Measurements from ENCODE around the gene CD93.

Gene CD93

DNA sequence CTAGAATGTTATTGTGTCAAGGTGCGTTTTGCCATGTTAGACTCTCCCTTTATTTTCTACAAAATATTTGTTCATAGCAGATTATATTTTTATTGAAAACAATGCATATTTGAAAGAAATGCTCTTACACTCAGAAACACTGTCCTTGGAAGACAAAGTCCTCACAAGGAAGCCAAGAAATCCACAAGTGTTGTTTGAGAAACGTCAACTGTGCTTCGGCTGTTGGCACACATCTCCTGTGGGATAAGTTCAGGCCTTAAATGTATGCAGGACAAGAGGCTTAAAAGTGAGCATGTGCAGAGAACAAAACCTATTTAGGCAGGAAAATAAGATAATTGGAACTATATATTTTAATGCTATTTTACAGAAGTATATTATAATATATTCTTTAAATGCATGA lies 27.1 kb downstream of the CD93 start:
- H3K9ac ChIP-seq (ENCODE audit: low read length in 2 of 2) = no peak overlapping the region
- H3K27ac ChIP-seq (ENCODE audit: low read length) = no peak overlapping the region
- H3K4me3 ChIP-seq (ENCODE audit: low read length in 2 of 2) = no peak overlapping the region
- H3K36me3 ChIP-seq (ENCODE audit: control insufficient read depth in 2 of 2, insufficient read depth in 2 of 2, low read length in 2 of 2) = no peaks in the 10 kb centered on the region
- H3K4me1 ChIP-seq (ENCODE audit: control insufficient read depth, insufficient read depth, low read length) = peaks cover 20% of the 10 kb centered on the region
- H3K27me3 ChIP-seq (ENCODE audit: control insufficient read depth in 1 of 2, insufficient read depth in 2 of 2, low read length in 2 of 2) = no peaks in the 10 kb centered on the region
- no peaks in the 10 kb centered on the region for H3K9me3 ChIP-seq (ENCODE audit: control insufficient read depth in 2 of 2, low read length in 2 of 2)

DNA sequence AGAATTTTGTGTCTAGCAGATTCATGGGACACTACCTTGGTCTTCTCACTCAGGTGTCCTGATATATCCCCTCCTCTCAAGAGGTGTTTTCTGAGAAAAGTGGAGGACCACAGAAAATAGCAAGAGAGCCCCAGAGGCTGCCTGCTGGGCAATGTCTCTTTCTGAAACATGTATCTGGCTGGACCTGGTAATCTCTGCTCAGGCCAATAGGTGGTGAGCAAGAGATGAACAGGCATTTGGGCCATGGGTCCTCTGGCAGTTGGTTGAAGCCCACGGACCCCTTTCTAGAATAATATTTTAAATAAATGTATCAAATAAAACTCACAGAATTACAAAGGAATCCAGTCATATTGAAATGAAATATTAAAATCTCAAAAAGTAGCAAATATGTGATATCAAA lies 27.9 kb downstream of the CD93 start:
- no peaks in the 10 kb centered on the region for H3K9me3 ChIP-seq (ENCODE audit: control insufficient read depth in 2 of 2, low read length in 2 of 2)
- peaks cover 20% of the 10 kb centered on the region for H3K4me1 ChIP-seq (ENCODE audit: control insufficient read depth, insufficient read depth, low read length)

DNA sequence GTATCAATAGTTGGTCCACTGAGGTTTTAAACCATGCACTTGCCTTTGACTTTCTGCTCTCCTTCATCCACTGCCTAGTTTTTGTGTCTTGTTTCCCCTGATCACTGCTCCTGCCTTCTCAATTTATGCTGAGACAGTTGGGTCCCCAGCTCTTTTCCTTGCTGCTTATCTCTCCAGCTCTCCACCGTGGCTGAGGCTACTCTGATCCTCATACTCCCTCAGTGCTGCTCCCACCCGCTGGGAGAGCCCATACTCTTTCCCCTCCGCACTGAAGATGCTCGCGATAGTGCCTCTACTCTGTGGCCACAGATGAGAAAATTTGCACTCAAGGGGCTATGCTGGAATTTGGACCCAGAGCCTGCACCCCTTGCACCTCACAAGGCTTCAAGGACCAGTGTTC lies 33.2 kb downstream of the CD93 start:
- H3K36me3 ChIP-seq (ENCODE audit: control insufficient read depth in 2 of 2, insufficient read depth in 2 of 2, low read length in 2 of 2) = no peaks in the 10 kb centered on the region
- H3K9me3 ChIP-seq (ENCODE audit: control insufficient read depth in 2 of 2, low read length in 2 of 2) = no peaks in the 10 kb centered on the region
- peaks cover 11 to 38% of the 10 kb centered on the region in 2 donors for H3K27me3 ChIP-seq (ENCODE audit: control insufficient read depth in 1 of 2, insufficient read depth in 2 of 2, low read length in 2 of 2)
- no peak overlapping the region for H3K9ac ChIP-seq (ENCODE audit: low read length in 2 of 2)
- no peak overlapping the region for H3K27ac ChIP-seq (ENCODE audit: low read length)
- H3K4me1 ChIP-seq (ENCODE audit: control insufficient read depth, insufficient read depth, low read length) = peaks cover 34% of the 10 kb centered on the region
- H3K4me3 ChIP-seq (ENCODE audit: low read length in 2 of 2) = no peak overlapping the region

More for the DNA sequence above, 27.9 kb downstream of the CD93 start:
- Histone ChIP-seq H3K4me3 (ENCODE audit: low read length in 2 of 2) (no peak overlapping the region), H3K9ac (ENCODE audit: low read length in 2 of 2) (no peak overlapping the region), H3K36me3 (ENCODE audit: control insufficient read depth in 2 of 2, insufficient read depth in 2 of 2, low read length in 2 of 2) (no peaks in the 10 kb centered on the region), H3K27me3 (ENCODE audit: control insufficient read depth in 1 of 2, insufficient read depth in 2 of 2, low read length in 2 of 2) (no peaks in the 10 kb centered on the region), H3K27ac (ENCODE audit: low read length) (no peak overlapping the region)

DNA sequence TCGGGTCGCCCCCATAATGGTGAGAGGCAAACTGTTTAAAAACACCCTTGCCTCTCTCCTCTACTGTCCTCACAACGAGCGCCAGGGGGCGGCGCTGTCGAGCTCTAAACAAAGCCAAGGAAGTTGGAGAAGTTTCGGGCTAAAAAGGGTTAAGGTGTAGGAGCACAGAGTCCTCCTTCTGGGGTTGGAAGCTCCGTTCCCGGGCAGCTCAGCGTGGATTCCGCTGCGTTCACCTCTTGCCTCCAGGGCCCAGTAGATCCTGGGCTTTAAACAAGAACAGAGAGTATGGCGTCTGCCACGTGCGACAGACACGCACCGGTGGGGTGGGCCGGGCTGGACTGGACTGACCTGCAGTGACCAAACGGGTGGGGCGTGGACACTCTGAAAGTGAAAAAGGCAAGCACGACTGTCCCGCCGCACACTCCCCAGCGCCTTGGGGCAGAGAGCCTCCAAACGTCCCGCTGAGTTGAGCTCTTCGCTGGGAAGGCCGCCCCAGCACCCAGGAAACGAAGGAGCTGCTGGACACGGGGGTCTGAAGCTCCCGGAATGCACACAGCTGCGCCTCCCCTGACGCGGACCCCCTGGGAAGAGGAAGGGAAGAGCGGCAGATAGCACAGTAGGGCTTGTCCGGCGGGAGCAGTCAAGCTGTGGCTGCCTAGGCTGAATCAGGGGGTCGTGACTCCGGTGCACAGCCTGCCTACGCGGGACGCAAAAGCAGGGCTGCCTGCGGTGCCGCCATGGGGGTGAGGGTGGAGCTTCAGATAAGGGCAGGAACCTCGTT lies 35.1 kb downstream of the CD93 start:
- H3K9me3 ChIP-seq (ENCODE audit: control insufficient read depth in 2 of 2, low read length in 2 of 2) = no peaks in the 10 kb centered on the region
- peak overlapping the region; percentile 68 to 76 for H3K4me3 ChIP-seq (ENCODE audit: low read length in 2 of 2)
- H3K27me3 ChIP-seq (ENCODE audit: control insufficient read depth in 1 of 2, insufficient read depth in 2 of 2, low read length in 2 of 2) = peaks cover 25 to 52% of the 10 kb centered on the region in 2 donors
- H3K36me3 ChIP-seq (ENCODE audit: control insufficient read depth in 2 of 2, insufficient read depth in 2 of 2, low read length in 2 of 2) = no peaks in the 10 kb centered on the region
- H3K9ac ChIP-seq (ENCODE audit: low read length in 2 of 2) = peak overlapping the region; percentile 57 to 58
- peaks cover 40% of the 10 kb centered on the region for H3K4me1 ChIP-seq (ENCODE audit: control insufficient read depth, insufficient read depth, low read length)
- H3K27ac ChIP-seq (ENCODE audit: low read length) = peak overlapping the region; percentile 49

DNA sequence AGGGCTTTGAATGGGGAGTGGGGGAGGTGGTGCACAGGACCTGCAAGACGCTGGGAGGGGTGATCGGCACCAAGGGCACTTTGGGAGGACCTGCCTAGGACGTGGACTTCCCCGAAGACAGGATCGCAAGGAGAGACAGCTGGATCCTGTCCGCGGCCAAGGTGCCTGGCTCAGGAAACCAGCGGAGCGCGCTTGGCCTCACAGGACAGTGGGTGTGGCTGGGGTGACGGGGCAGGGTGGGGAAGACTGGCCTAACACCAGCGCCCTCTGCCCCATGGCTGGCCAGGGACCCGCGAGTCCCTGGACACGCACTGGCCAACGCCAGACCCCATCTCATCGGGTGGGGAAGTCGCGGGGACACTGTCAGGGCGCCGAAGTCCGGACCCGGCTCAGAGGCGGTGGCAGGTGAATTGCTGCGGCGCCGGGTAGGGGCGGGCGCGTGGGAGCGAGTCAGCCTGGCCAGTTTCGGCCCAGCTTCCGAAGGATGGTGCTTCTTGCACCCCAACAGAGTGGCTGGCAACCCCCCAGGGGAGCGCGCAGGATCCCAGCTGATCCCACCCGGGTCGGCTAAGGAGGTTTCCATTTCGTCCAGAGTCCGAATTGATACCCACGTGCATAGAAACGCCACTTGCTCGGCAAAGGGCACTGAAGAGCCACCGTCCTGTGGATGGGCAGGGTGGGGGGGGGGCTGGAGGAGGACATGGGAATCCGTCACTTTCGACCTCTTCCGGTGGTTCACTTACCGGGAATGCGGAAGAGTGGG lies 35.9 kb downstream of the CD93 start:
- Histone ChIP-seq H3K4me1 (ENCODE audit: control insufficient read depth, insufficient read depth, low read length) (peaks cover 40% of the 10 kb centered on the region), H3K9ac (ENCODE audit: low read length in 2 of 2) (peak overlapping the region; percentile 2 to 53)

DNA sequence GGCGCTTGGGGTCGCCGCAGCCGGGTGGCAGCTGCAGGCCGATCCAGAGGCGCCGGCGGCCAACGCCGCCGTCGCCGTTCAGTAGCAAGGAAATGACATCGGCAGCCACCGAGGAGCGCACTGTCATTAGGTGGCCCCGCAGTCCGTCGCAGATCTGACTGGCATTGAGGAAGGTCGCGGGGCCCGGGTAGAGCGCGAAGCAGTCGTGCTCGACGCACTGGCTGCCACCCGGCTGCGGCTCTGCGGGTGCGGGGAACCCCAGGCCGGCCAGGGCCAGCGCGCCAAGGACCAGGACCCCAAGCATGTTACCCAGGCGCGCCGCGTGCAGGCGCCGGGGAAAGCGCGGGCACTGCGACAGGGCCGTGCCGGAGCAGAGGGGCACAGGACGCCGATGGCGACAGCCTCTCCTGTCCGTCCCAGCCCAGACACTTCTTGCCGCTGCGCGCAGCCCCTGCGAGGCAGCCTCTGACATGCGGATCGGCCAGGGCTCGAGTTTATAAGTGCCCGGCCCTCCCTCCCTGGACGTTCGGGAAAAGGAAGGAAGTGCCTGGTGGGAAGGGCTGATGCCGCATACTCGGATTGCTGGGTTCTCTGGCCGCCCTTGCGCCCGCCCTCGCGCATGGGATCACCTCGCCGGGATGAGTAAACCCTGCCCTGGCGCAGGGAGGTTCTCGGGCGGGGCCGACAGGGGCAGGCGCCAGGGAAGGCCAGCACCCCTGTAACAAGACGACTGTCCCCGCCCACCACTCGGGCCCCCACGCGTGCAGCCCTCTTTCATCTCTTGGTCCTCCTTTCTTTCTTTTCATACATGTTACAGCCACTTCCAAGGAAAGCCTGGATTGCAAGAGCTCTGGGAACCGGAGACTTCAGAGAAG lies 36.7 kb downstream of the CD93 start, which contains the start of gene THBD:
Gene THBD (minus strand): TSS at position 472 of the 875 bp plus-strand sequence. CDS start 168 bp downstream, at position 304.
- Histone ChIP-seq H3K9ac (ENCODE audit: low read length in 2 of 2) (peak within 1 kb of the TSS; percentile 13 to 53), H3K4me1 (ENCODE audit: control insufficient read depth, insufficient read depth, low read length) (peaks cover 40% of the 10 kb centered on the region), H3K4me3 (ENCODE audit: low read length in 2 of 2) (peak within 1 kb of the TSS; percentile 66 to 76), H3K36me3 (ENCODE audit: control insufficient read depth in 2 of 2, insufficient read depth in 2 of 2, low read length in 2 of 2) (no peaks in the 10 kb centered on the region), H3K27ac (ENCODE audit: low read length) (peak within 1 kb of the TSS; percentile 58), H3K27me3 (ENCODE audit: control insufficient read depth in 1 of 2, insufficient read depth in 2 of 2, low read length in 2 of 2) (peaks cover 27 to 66% of the 10 kb centered on the region in 2 donors), H3K9me3 (ENCODE audit: control insufficient read depth in 2 of 2, low read length in 2 of 2) (no peaks in the 10 kb centered on the region)

More for the DNA sequence above, 35.9 kb downstream of the CD93 start:
- H3K27me3 ChIP-seq (ENCODE audit: control insufficient read depth in 1 of 2, insufficient read depth in 2 of 2, low read length in 2 of 2) = peaks cover 27 to 58% of the 10 kb centered on the region in 2 donors
- no peaks in the 10 kb centered on the region for H3K36me3 ChIP-seq (ENCODE audit: control insufficient read depth in 2 of 2, insufficient read depth in 2 of 2, low read length in 2 of 2)
- no peaks in the 10 kb centered on the region for H3K9me3 ChIP-seq (ENCODE audit: control insufficient read depth in 2 of 2, low read length in 2 of 2)
- H3K4me3 ChIP-seq (ENCODE audit: low read length in 2 of 2) = peak overlapping the region; percentile 66 to 76
- peak overlapping the region; percentile 58 for H3K27ac ChIP-seq (ENCODE audit: low read length)

DNA sequence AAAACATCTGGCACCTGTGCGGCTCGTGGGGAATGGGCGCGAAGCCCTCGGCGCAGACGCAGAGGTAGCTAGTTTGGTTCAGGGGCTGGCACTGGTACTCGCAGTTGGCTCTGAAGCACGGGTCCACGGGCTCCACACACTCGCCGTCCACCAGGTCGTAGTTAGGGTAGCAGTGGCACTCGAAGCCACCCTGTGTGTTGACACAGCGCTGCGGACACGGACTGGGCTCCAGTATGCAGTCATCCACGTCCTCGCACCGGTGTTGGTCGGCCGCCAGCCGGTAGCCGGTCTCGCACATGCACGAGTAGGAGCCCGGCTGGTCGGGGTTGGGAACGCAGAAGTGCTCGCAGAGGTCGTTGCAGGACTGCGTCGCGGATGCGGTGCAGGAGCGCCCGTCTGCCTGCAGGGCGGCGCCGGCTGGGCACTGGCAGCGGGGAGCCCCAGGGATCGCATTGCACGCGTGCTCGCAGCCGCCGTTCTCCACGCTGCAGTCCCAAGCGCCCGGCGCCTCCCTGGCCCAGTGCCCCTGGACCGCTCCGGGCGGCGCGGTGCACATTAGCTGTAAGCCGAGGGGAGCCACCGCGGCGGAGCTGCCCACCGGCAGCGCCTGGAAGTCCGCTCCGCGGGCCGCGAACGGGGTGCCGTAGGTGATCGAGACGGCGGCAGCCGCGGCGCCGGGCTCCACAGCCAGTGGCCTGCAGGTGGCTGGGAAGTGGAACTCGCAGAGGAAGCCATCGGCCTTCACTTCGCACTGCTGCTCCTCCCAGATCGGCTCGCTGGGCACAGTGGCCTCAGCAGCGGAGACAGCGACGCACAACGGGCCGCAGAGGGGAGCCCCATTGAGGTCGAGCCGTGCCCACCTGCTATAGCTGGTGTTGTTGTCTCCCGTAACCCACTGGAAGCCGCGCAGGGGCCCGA lies 37.6 kb downstream of the CD93 start:
- peak overlapping the region; percentile 66 to 76 for H3K4me3 ChIP-seq (ENCODE audit: low read length in 2 of 2)
- peak overlapping the region in 1 of 2 donors; percentile 48 for H3K9ac ChIP-seq (ENCODE audit: low read length in 2 of 2)
- peaks cover 40% of the 10 kb centered on the region for H3K4me1 ChIP-seq (ENCODE audit: control insufficient read depth, insufficient read depth, low read length)

DNA sequence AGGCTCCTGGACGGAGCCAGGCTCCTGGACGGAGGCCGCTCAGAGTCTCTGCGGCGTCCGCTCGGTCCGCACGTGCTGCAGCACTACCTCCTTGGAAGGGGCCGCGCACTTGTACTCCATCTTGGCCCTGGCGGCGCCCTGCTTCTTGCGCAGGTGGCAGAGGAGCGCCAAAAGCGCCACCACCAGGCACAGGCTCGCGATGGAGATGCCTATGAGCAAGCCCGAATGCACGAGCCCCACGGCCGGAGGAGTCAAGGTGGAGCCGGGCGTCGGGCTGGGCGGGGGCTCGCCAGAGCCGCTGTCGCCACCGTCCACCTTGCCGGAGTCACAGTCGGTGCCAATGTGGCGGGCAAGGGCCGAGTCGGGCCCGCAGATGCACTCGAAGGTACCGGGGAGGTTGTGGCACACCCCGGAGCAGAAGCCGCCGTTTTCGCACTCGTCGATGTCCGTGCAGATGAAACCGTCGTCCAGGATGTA lies 38.3 kb downstream of the CD93 start:
- H3K27me3 ChIP-seq (ENCODE audit: control insufficient read depth in 1 of 2, insufficient read depth in 2 of 2, low read length in 2 of 2) = peaks cover 35 to 71% of the 10 kb centered on the region in 2 donors
- no peak overlapping the region for H3K9ac ChIP-seq (ENCODE audit: low read length in 2 of 2)
- no peak overlapping the region for H3K27ac ChIP-seq (ENCODE audit: low read length)

More for the DNA sequence above, 37.6 kb downstream of the CD93 start:
- Histone ChIP-seq H3K36me3 (ENCODE audit: control insufficient read depth in 2 of 2, insufficient read depth in 2 of 2, low read length in 2 of 2) (no peaks in the 10 kb centered on the region), H3K27ac (ENCODE audit: low read length) (no peak overlapping the region), H3K27me3 (ENCODE audit: control insufficient read depth in 1 of 2, insufficient read depth in 2 of 2, low read length in 2 of 2) (peaks cover 31 to 67% of the 10 kb centered on the region in 2 donors), H3K9me3 (ENCODE audit: control insufficient read depth in 2 of 2, low read length in 2 of 2) (no peaks in the 10 kb centered on the region)

DNA sequence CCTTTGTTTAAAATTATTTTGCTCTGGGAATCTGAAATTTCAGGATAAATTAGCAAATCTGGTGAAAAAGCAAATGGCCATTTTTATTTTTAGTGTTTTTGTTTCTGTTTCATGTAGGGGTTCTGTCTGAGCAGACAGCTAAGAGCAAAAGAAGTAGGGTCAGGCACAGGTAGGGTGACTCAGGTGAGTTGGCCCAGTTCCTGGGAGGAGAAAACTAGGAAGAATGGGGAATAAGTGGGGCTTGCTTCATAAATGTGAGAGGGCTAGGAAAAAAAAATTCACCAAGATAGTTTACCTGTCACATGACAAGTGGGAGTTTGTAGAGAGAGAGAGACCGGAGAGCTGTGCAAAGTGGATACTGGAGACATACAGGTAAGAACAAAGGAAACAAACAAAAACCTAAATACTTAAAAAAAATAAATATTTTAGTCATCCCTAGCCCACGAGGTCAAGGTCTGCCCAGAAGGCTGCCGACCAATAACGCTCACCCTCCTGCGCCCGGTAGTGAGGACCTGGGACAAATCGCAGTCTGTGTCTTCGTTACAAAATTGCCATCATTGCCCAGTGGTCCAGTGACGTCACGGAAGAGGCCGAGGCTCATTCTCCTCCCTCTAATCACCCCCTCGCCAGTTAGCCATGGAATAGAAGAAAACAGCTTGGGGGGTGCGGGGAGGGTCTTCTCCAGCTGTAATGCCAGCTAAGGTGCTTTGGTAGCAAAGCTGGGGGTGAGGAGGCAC lies 39.0 kb downstream of the CD93 start:
- no peaks in the 10 kb centered on the region for H3K9me3 ChIP-seq (ENCODE audit: control insufficient read depth in 2 of 2, low read length in 2 of 2)
- no peaks in the 10 kb centered on the region for H3K36me3 ChIP-seq (ENCODE audit: control insufficient read depth in 2 of 2, insufficient read depth in 2 of 2, low read length in 2 of 2)
- H3K27me3 ChIP-seq (ENCODE audit: control insufficient read depth in 1 of 2, insufficient read depth in 2 of 2, low read length in 2 of 2) = peaks cover 33 to 71% of the 10 kb centered on the region in 2 donors
- H3K4me1 ChIP-seq (ENCODE audit: control insufficient read depth, insufficient read depth, low read length) = peaks cover 40% of the 10 kb centered on the region
- H3K4me3 ChIP-seq (ENCODE audit: low read length in 2 of 2) = peak overlapping the region in 1 of 2 donors; percentile 76
- no peak overlapping the region for H3K27ac ChIP-seq (ENCODE audit: low read length)
- no peak overlapping the region for H3K9ac ChIP-seq (ENCODE audit: low read length in 2 of 2)

More for the DNA sequence above, 38.3 kb downstream of the CD93 start:
- H3K4me3 ChIP-seq (ENCODE audit: low read length in 2 of 2) = peak overlapping the region; percentile 66 to 76
- no peaks in the 10 kb centered on the region for H3K9me3 ChIP-seq (ENCODE audit: control insufficient read depth in 2 of 2, low read length in 2 of 2)
- H3K36me3 ChIP-seq (ENCODE audit: control insufficient read depth in 2 of 2, insufficient read depth in 2 of 2, low read length in 2 of 2) = no peaks in the 10 kb centered on the region
- peaks cover 40% of the 10 kb centered on the region for H3K4me1 ChIP-seq (ENCODE audit: control insufficient read depth, insufficient read depth, low read length)

Data from stomach smooth muscle (tissue), 2 donors.